IMR-90 (cell line): ENCODE results near the gene JAK1. TPM values are rescaled to one million over a fixed set of nuclear protein-coding genes. Genes with fewer than 3 reads are reported as not detected.
A peak's percentile ranks its signal among the peaks of the same experiment; 100 is the strongest.

Source experiments
- ATAC-seq: fragments of 200-7000 bp; cut with Tn5 transposase; 2 replicates; pipeline ENCODE4 v1.9.1; 2020; ENCODE audit warnings: low read depth, mild to moderate bottlenecking, moderate library complexity
- BruUV-seq: library from RNA; stranded (reverse); fragments of 400-500 nt; replicated peaks from 2 replicates; lab custom pipeline; 2021; lab: Mats Ljungman, UMichigan
- CTCF ChIA-PET: fragments of 300-600 bp; formaldehyde crosslinking; extraction: SDS; loops from one replicate; lab custom pipeline; 2021; ENCODE audit warnings: antibody characterized with exemption; lab: Yijun Ruan, JAX
- POLR2A ChIA-PET: fragments of 300-600 bp; sonication (Branson Sonifier 250); formaldehyde crosslinking; loops from one replicate; lab custom pipeline; 2022; ENCODE audit warnings: antibody characterized with exemption; ENCODE audit not compliant: unreplicated experiment; lab: Charles Lee
- DNase-seq: peaks from one replicate; pipeline ENCODE4 v3.0.0; 2013
- H2AFZ ChIP-seq: replicated peaks from 2 replicates; pipeline ENCODE3; 2013; ENCODE audit warnings: low read length, mild to moderate bottlenecking; ENCODE audit not compliant: poor library complexity
- H2AK5ac ChIP-seq: 2 replicates; pipeline ENCODE4 v1.6.1; 2013; ENCODE audit warnings: low read depth, low read length, inconsistent platforms
- H2AK9ac ChIP-seq: replicated peaks from 2 replicates; pipeline ENCODE3; 2013; ENCODE audit warnings: mild to moderate bottlenecking, low read depth, low read length, moderate library complexity; ENCODE audit not compliant: poor library complexity
- H2BK120ac ChIP-seq: 2 replicates; pipeline ENCODE4 v1.6.1; 2013; ENCODE audit warnings: low read depth, low read length, inconsistent platforms
- H2BK15ac ChIP-seq: 3 replicates; pipeline ENCODE4 v1.6.1; 2013; ENCODE audit warnings: low read depth, low read length, inconsistent platforms
- H2BK20ac ChIP-seq: 2 replicates; pipeline ENCODE4 v1.6.1; 2013; ENCODE audit warnings: low read depth, mild to moderate bottlenecking, inconsistent platforms, low read length, moderate library complexity
- H2BK5ac ChIP-seq: 2 replicates; pipeline ENCODE4 v1.6.1; 2013; ENCODE audit warnings: mild to moderate bottlenecking, low read depth, low read length, inconsistent platforms; ENCODE audit not compliant: poor library complexity, severe bottlenecking
- H3K14ac ChIP-seq: replicated peaks from 2 replicates; pipeline ENCODE4 v1.6.1; 2013; ENCODE audit warnings: low read depth, low read length, inconsistent platforms
- H3K18ac ChIP-seq: 2 replicates; pipeline ENCODE4 v1.6.1; 2013; ENCODE audit warnings: low read depth, low read length, control low read depth
- H3K23ac ChIP-seq: 2 replicates; pipeline ENCODE4 v1.6.1; 2013; ENCODE audit warnings: low read depth, low read length, inconsistent platforms
- H3K27ac ChIP-seq: 2 replicates; pipeline ENCODE4 v1.5.1; 2013; ENCODE audit warnings: mild to moderate bottlenecking, control low read depth, low read length; ENCODE audit not compliant: insufficient read depth
- H3K27me3 ChIP-seq: 2 replicates; pipeline ENCODE4 v1.6.1; 2013; ENCODE audit warnings: low read length; ENCODE audit not compliant: control insufficient read depth, insufficient read depth
- H3K36me3 ChIP-seq: 2 replicates; pipeline ENCODE4 v1.6.1; 2013; ENCODE audit warnings: low read length, mixed read lengths; ENCODE audit not compliant: control insufficient read depth, insufficient read depth
- H3K4ac ChIP-seq: 2 replicates; pipeline ENCODE4 v1.6.1; 2013; ENCODE audit warnings: low read depth, low read length, inconsistent platforms
- H3K4me1 ChIP-seq: 2 replicates; pipeline ENCODE4 v1.6.1; 2013; ENCODE audit warnings: low read length, mixed read lengths; ENCODE audit not compliant: control insufficient read depth, insufficient read depth
- H3K4me2 ChIP-seq: 2 replicates; pipeline ENCODE4 v1.6.1; 2013; ENCODE audit warnings: low read depth, mild to moderate bottlenecking, control low read depth, low read length, moderate library complexity
- H3K4me3 ChIP-seq: 2 replicates; pipeline ENCODE4 v1.5.1; 2013; ENCODE audit warnings: low read depth, mild to moderate bottlenecking, control low read depth, low read length, moderate library complexity; ENCODE audit not compliant: insufficient read depth
- H3K56ac ChIP-seq: 2 replicates; pipeline ENCODE4 v1.6.1; 2013; ENCODE audit warnings: low read length, inconsistent platforms; ENCODE audit not compliant: insufficient read depth; ENCODE audit errors: extremely low read depth
- H3K79me1 ChIP-seq, 2 experiments: 2 replicates each; pipeline ENCODE4 v1.6.1; 2013; ENCODE audit warnings: low read length in 2 of 2, inconsistent platforms in 1 of 2, low read depth in 1 of 2
- H3K9ac ChIP-seq: 2 replicates; pipeline ENCODE4 v1.6.1; 2013; ENCODE audit warnings: low read depth, low read length, control low read depth
- H3K9me1 ChIP-seq: 2 replicates; pipeline ENCODE4 v1.6.1; 2013; ENCODE audit warnings: low read length, inconsistent platforms; ENCODE audit not compliant: insufficient read depth
- H3K9me3 ChIP-seq: 2 replicates; pipeline ENCODE4 v1.6.1; 2013; ENCODE audit warnings: low read length; ENCODE audit not compliant: control insufficient read depth, insufficient read depth
- H4K20me1 ChIP-seq: 2 replicates; pipeline ENCODE4 v1.6.1; 2013; ENCODE audit warnings: low read length, inconsistent platforms; ENCODE audit not compliant: insufficient read depth
- H4K5ac ChIP-seq: 2 replicates; pipeline ENCODE4 v1.6.1; 2013; ENCODE audit warnings: mild to moderate bottlenecking, low read depth, low read length, control low read depth
- H4K8ac ChIP-seq, 2 experiments: 2 replicates each; pipeline ENCODE4 v1.6.1; 2013; ENCODE audit warnings: low read depth in 2 of 2, low read length in 2 of 2, control low read depth in 1 of 2, inconsistent platforms in 1 of 2
- H4K91ac ChIP-seq: 2 replicates; pipeline ENCODE4 v1.6.1; 2013; ENCODE audit warnings: low read depth, low read length, inconsistent platforms; ENCODE audit not compliant: insufficient read depth
- CHD1 ChIP-seq: IDR thresholded peaks from 2 replicates; pipeline ENCODE4 v1.6.1; 2012; ENCODE audit warnings: low read depth, low read length, improper control_type of control experiment
- CTCF ChIP-seq: conservative IDR thresholded peaks from 2 replicates; pipeline ENCODE4 v1.5.1; 2012; ENCODE audit warnings: mild to moderate bottlenecking, low read depth, low read length, improper control_type of control experiment
- FOS ChIP-seq: fragments of 150-350 bp; IDR thresholded peaks from 2 replicates; pipeline ENCODE4 v1.6.1; 2016; ENCODE audit warnings: low read depth, low read length
- MAFK ChIP-seq: IDR thresholded peaks from 2 replicates; pipeline ENCODE4 v1.6.1; 2012; ENCODE audit warnings: low read depth, low read length, improper control_type of control experiment
- MXI1 ChIP-seq: IDR thresholded peaks from 2 replicates; pipeline ENCODE4 v1.6.1; 2012; ENCODE audit warnings: low read depth, mild to moderate bottlenecking, low read length, moderate library complexity, borderline replicate concordance
- NFE2L2 ChIP-seq: fragments of 150-350 bp; IDR thresholded peaks from 2 replicates; pipeline ENCODE4 v1.6.1; 2016; ENCODE audit warnings: low read depth, mild to moderate bottlenecking, low read length
- POLR2A ChIP-seq: IDR thresholded peaks from 2 replicates; pipeline ENCODE4 v1.6.1; 2012; ENCODE audit warnings: mild to moderate bottlenecking, low read depth, low read length
- RAD21 ChIP-seq: IDR thresholded peaks from 2 replicates; pipeline ENCODE4 v1.6.1; 2012; ENCODE audit warnings: low read length, improper control_type of control experiment
- RCOR1 ChIP-seq: IDR thresholded peaks from 2 replicates; pipeline ENCODE4 v1.6.1; 2012; ENCODE audit warnings: mild to moderate bottlenecking, low read length, improper control_type of control experiment; ENCODE audit not compliant: insufficient replicate concordance
- SMC3 ChIP-seq: fragments of 150-350 bp; IDR thresholded peaks from 2 replicates; pipeline ENCODE4 v1.6.1; 2016; ENCODE audit warnings: low read depth, mild to moderate bottlenecking, antibody characterized with exemption, low read length, moderate library complexity
- WGBS, 2 experiments: methylation state at CpG; one replicate each; pipeline versions ENCODE4 v1.1.5 to v1.1.7; 2013; ENCODE audit warnings: missing lambda C conversion rate in 2 of 2; ENCODE audit not compliant: insufficient read length in 1 of 2; ENCODE audit errors: extremely low coverage in 2 of 2; 5-methylcytosine and 5-hydroxymethylcytosine counted together
- dilution Hi-C: fragments of 300-500 bp; cut with HindIII; formaldehyde crosslinking; loops from one replicate; pipeline ENCODE4 v1.14.3; 2018; ENCODE audit warnings: low sequenced_read_pairs; ENCODE audit not compliant: unreplicated experiment
- in situ Hi-C: fragments of 300-500 bp; cut with MboI; formaldehyde crosslinking; loops from 3 replicates; pipeline ENCODE4 v1.14.3; 2019; ENCODE audit warnings: low sequenced_read_pairs, inconsistent platforms, mixed read lengths
- intact Hi-C: fragments of 100-400 bp; cut with micrococcal nuclease; formaldehyde crosslinking; loops from 2 replicates; pipeline ENCODE4 v1.10.0; 2022
- polyA plus RNA-seq, 3 experiments: library from polyadenylated mRNA; depleted of rRNA; stranded (reverse); fragments of >200 nt; gene quantifications; 2 replicates each; pipeline ENCODE4 v1.2.3, GENCODE V29; 2012; ENCODE audit warnings: low replicate concordance in 1 of 3
- total RNA-seq: library from RNA; depleted of rRNA; stranded (reverse); fragments of >200 nt; gene quantifications from 2 replicates; pipeline ENCODE4 v1.2.3, GENCODE V29; 2012

JAK1 gene
- total and polyA plus RNA-seq, 2 of the 4 experiments (the other 2 are of a cell fraction), result 76.9 to 103 TPM

- no peak overlapping the region for H3K9ac ChIP-seq
- H2AK9ac ChIP-seq, result no peak overlapping the region
- no peak overlapping the region for H3K4ac ChIP-seq
- intact Hi-C loops, result no loop called here
- H4K20me1 ChIP-seq, result peaks cover 53% of the 10 kb centered on the region
- ChIA-PET POLR2A (no interaction called here), CTCF (interaction anchor here (0.5 kb wide), 1 partner anchor 33 kb away, joined by 5 read pairs; no protein-coding TSS in a partner anchor)
- 0 out of 2 replicates have a peak overlapping the region, but pooled peaks have one; percentile 3 for H4K91ac ChIP-seq
- no peak overlapping the region for H2AK5ac ChIP-seq
- H3K79me1 ChIP-seq, result peaks cover 18 to 68% of the 10 kb centered on the region in 2 experiments
- H3K14ac ChIP-seq, result peak overlapping the region; percentile 10; the same call in 1 of the 2 replicates
- in situ Hi-C loops, result no loop called here
- H4K5ac ChIP-seq, result no peak overlapping the region
- no peak overlapping the region for H3K4me3 ChIP-seq
- WGBS, 2 experiments, result no CpG with 5 or more reads among the region's 9 CpGs
- no peak for ATAC-seq
- H3K4me1 ChIP-seq, result peaks cover 15% of the 10 kb centered on the region
- no peak overlapping the region for H3K4me2 ChIP-seq
- H2BK120ac ChIP-seq, result no peak overlapping the region
- no peak overlapping the region for H3K56ac ChIP-seq
- H3K36me3 ChIP-seq, result no peaks in the 10 kb centered on the region
- DNase-seq, result no peak
- peaks cover 13% of the 10 kb centered on the region for H3K9me1 ChIP-seq
- no TSS peak for BruUV-seq
- dilution Hi-C loops, result no loop called here
- TF ChIP-seq NFE2L2 (no peak), RAD21 (no peak), POLR2A (no peak), CTCF (no peak), CHD1 (no peak), RCOR1 (no peak), MAFK (no peak), MXI1 (no peak), FOS (no peak), SMC3 (no peak)
- no peaks in the 10 kb centered on the region for H3K9me3 ChIP-seq
- H3K23ac ChIP-seq, result no peak overlapping the region
- no peak overlapping the region for H3K27ac ChIP-seq
- H3K27me3 ChIP-seq, result no peaks in the 10 kb centered on the region
- no peak overlapping the region for H2BK20ac ChIP-seq
- no peak overlapping the region for H2AFZ ChIP-seq
- no peak overlapping the region for H2BK15ac ChIP-seq
- no peak overlapping the region for H4K8ac ChIP-seq
- no peak overlapping the region for H3K18ac ChIP-seq
- H2BK5ac ChIP-seq, result no peak overlapping the region
Measured at GRCh38 chr1:64935551-64936155, 30.7 kb downstream of the JAK1 start.
